CD4-positive, alpha-beta memory T cell (primary cell): ENCODE results near the gene SRRM5. TPM values are rescaled to one million over a fixed set of nuclear protein-coding genes. Genes with fewer than 3 reads are reported as not detected.

Experiments
- CTCF ChIA-PET: fragments of 350-600 bp; sonication (Branson Sonifier 250); formaldehyde crosslinking; loops from one replicate; lab custom pipeline; 2021; ENCODE audit warnings: inconsistent platforms; ENCODE audit not compliant: partially characterized antibody; lab: Charles Lee
- POLR2A ChIA-PET: fragments of 350-600 bp; sonication (Branson Sonifier 250); formaldehyde crosslinking; loops from one replicate; lab custom pipeline; 2021; ENCODE audit not compliant: partially characterized antibody; lab: Charles Lee
- DNase-seq, 5 donors: peaks; one replicate each; pipeline versions ENCODE4 v3.0.0 to v3.0.0-alpha.2; 2020 to 2022; ENCODE audit warnings: mixed read lengths in 1 of 5
- H3K27ac ChIP-seq: one replicate; pipeline ENCODE4 v1.7.0; 2013; ENCODE audit warnings: low read depth, low read length
- H3K27me3 ChIP-seq: 2 replicates; pipeline ENCODE4 v1.7.0; 2013; ENCODE audit warnings: mild to moderate bottlenecking, low read length, moderate library complexity; ENCODE audit not compliant: insufficient read depth
- H3K36me3 ChIP-seq: 2 replicates; pipeline ENCODE4 v1.7.0; 2013; ENCODE audit warnings: mild to moderate bottlenecking, low read length, moderate library complexity; ENCODE audit not compliant: insufficient read depth
- H3K4me1 ChIP-seq: 2 replicates; pipeline ENCODE4 v1.7.0; 2013; ENCODE audit warnings: mild to moderate bottlenecking, low read length, moderate library complexity; ENCODE audit not compliant: insufficient read depth
- H3K4me3 ChIP-seq, 2 donors: one replicate each; pipeline ENCODE4 v1.7.0; 2013; ENCODE audit warnings: low read length in 2 of 2, mild to moderate bottlenecking in 1 of 2
- H3K9me3 ChIP-seq, 2 donors: one replicate each; pipeline ENCODE4 v1.7.0; 2013; ENCODE audit warnings: low read length in 2 of 2, control low read depth in 1 of 2; ENCODE audit not compliant: control insufficient read depth in 1 of 2
- H3K27ac Mint-ChIP-seq, 7 donors: one replicate each; pipeline ENCODE4 v1.8.0; 2020 to 2021; ENCODE audit warnings: mixed read lengths in 7 of 7, mild to moderate bottlenecking in 6 of 7, inconsistent platforms in 3 of 7, moderate library complexity in 3 of 7
- H3K27me3 Mint-ChIP-seq, 2 donors: one replicate each; pipeline ENCODE4 v1.8.0; 2020 to 2021; ENCODE audit warnings: mixed read lengths in 2 of 2
- H3K36me3 Mint-ChIP-seq, 2 donors: one replicate each; pipeline ENCODE4 v1.8.0; 2020 to 2021; ENCODE audit warnings: mixed read lengths in 2 of 2, inconsistent platforms in 1 of 2, mild to moderate bottlenecking in 1 of 2
- H3K4me1 Mint-ChIP-seq, 4 donors: one replicate each; pipeline ENCODE4 v1.8.0; 2020 to 2021; ENCODE audit warnings: mixed read lengths in 4 of 4, mild to moderate bottlenecking in 1 of 4
- H3K4me3 Mint-ChIP-seq, 8 donors: one replicate each; pipeline ENCODE4 v1.8.0; 2020 to 2021; ENCODE audit warnings: mixed read lengths in 8 of 8, mild to moderate bottlenecking in 7 of 8, moderate library complexity in 6 of 8, inconsistent platforms in 3 of 8
- H3K9me3 Mint-ChIP-seq, 8 donors: one replicate each; pipeline ENCODE4 v1.8.0; 2020 to 2021; ENCODE audit warnings: mixed read lengths in 8 of 8, mild to moderate bottlenecking in 5 of 8, inconsistent platforms in 3 of 8, moderate library complexity in 1 of 8
- intact Hi-C: fragments of 100-400 bp; cut with micrococcal nuclease; formaldehyde crosslinking; loops from one replicate; pipeline ENCODE4 v1.15.1; 2023
- polyA plus RNA-seq, 2 donors: library from polyadenylated mRNA; unstranded; fragments of 300-500 nt; fragmentation: Illumina TruSeq; gene quantifications; one replicate each; pipeline ENCODE4 v1.2.3, GENCODE V29; 2021
- total RNA-seq, 2 experiments: library from RNA; stranded (reverse); gene quantifications; one replicate each; pipeline ENCODE4 v1.2.3, GENCODE V29; 2021

The SRRM5 gene
- total and polyA plus RNA-seq, 4 experiments from 2014 or later, result 0.10 to 0.99 (median 0.83) TPM; not detected in 1

DNA sequence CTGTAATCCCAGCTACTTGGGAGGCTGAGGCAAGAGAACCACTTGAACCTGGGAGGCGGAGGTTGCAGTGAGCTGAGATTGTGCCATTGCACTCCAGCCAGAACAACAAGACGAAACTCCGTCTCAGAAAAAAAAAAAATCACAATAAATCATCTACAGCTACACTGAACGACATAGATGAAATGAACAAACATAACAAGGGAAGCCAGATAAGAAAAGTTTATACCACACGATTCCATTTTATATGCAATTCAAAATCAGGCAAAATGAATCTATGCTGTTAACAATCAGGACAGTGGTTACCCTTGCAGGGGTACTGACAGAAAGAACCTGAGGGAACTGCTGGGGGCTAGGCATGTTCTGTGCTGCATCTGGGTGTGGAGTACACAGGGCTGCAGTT, 42.2 kb upstream of the SRRM5 start:
- POLR2A ChIA-PET, result interaction anchor here (1.9 kb wide), 1 partner anchor 25 kb away, joined by 5 read pairs; the partner anchor contains the start of gene IRGQ
- Histone ChIP-seq H3K4me1 (peaks cover 16% of the 10 kb centered on the region), H3K36me3 (no peaks in the 10 kb centered on the region), H3K4me3 (no peak overlapping the region), H3K9me3 (no peaks in the 10 kb centered on the region), H3K27ac (no peak overlapping the region), H3K27me3 (no peaks in the 10 kb centered on the region)
- intact Hi-C loops, result loop anchor here (10.0 kb wide), 1 partner anchor 215 kb away; the partner anchor contains the start of gene KCNN4
- Mint-ChIP-seq H3K4me3 (peak overlapping the region in 2 of 8 donors; percentile 24 to 54), H3K27me3 (no peaks in the 10 kb centered on the region), H3K4me1 (peaks cover 20 to 56% (median 34%) of the 10 kb centered on the region in 4 donors), H3K27ac (peak overlapping the region in 6 of 7 donors; percentile 6 to 79 (median 42)), H3K9me3 (peaks cover 0 to 2% (median 0%) of the 10 kb centered on the region in 8 donors), H3K36me3 (peaks cover 10 to 16% of the 10 kb centered on the region in 2 donors)
- CTCF ChIA-PET, result interaction anchor here (2.8 to 3.9 kb wide), 2 partner anchors 14 to 25 kb away, joined by 16 to 24 read pairs; partner anchors contain the start of genes IRGQ and ZNF576
- no peak for DNase-seq

DNA sequence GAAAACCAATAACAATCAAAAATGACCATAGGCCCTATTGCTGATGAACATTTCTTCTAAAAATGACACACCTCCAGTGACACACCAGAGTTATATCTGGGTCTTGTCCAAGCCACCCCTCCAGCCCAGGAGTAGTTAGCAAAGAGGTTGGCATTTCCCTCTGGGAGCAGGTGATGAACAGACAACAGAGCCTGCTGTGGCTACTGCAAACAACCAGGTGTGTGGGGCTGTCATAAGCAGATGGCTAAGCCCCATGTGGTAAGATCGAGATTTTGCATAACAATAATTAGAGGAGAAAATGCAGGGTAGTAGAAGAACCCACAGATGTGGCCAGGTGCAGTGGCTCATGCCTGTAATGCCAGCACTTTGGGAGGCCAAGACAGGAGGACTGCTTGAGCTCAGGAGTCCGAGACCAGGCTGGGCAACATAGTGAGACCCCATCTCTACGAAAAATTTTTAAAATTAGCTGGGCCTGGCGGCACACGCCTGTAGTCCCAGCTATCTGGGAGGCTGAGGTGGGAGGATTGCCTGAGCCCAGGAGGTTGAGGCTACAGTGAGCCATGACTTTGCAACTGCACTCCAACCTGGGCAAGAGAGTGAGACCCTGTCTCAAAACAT, 41.6 kb upstream of the SRRM5 start:
- H3K4me3 Mint-ChIP-seq, result no peak overlapping the region
- peaks cover 16% of the 10 kb centered on the region for H3K4me1 ChIP-seq
- H3K36me3 ChIP-seq, result no peaks in the 10 kb centered on the region
- no peak for DNase-seq
- peaks cover 21 to 56% (median 38%) of the 10 kb centered on the region in 4 donors for H3K4me1 Mint-ChIP-seq
- H3K27me3 ChIP-seq, result no peaks in the 10 kb centered on the region
- H3K9me3 Mint-ChIP-seq, result peaks cover 0 to 2% (median 0%) of the 10 kb centered on the region in 8 donors
- peaks cover 10 to 21% of the 10 kb centered on the region in 2 donors for H3K36me3 Mint-ChIP-seq
- POLR2A ChIA-PET, result interaction anchor here (1.9 kb wide), 1 partner anchor 25 kb away, joined by 5 read pairs; the partner anchor contains the start of gene IRGQ
- no peak overlapping the region for H3K27ac ChIP-seq
- H3K27me3 Mint-ChIP-seq, result no peaks in the 10 kb centered on the region
- no peaks in the 10 kb centered on the region for H3K9me3 ChIP-seq
- intact Hi-C loops, result no loop called here
- peak overlapping the region in 6 of 7 donors; percentile 6 to 83 (median 53) for H3K27ac Mint-ChIP-seq
- no peak overlapping the region for H3K4me3 ChIP-seq
- CTCF ChIA-PET, result interaction anchor here (2.8 to 3.9 kb wide), 2 partner anchors 15 to 25 kb away, joined by 16 to 24 read pairs; partner anchors contain the start of genes IRGQ and ZNF576

DNA sequence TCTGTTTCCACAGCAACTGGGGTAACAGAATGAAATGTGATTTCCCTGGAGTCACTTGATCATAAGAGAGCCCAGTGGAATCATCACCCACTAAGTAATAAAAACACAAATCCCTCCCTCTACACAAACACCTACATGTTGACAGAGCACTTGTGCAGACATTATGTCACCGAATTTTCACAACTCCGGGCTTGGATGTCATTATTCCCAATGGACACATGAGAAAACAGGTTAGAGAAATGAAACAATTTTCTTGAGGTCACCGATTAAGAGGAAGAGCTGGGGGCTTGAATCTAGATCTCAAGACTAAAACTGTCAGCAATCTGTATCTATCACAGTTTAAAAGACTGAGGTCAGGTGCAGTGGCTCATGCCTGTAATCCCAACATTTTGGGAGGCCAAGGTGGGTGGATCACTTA, 39.7 kb upstream of the SRRM5 start:
- Mint-ChIP-seq H3K9me3 (no peaks in the 10 kb centered on the region), H3K36me3 (peaks cover 10 to 22% of the 10 kb centered on the region in 2 donors), H3K4me1 (peaks cover 19 to 64% (median 38%) of the 10 kb centered on the region in 4 donors), H3K4me3 (peak overlapping the region in 1 of 8 donors; percentile 3), H3K27me3 (no peaks in the 10 kb centered on the region), H3K27ac (peak overlapping the region; percentile 3 to 86 (median 66))
- Histone ChIP-seq H3K9me3 (no peaks in the 10 kb centered on the region), H3K4me1 (peaks cover 23% of the 10 kb centered on the region), H3K36me3 (no peaks in the 10 kb centered on the region), H3K4me3 (no peak overlapping the region), H3K27ac (no peak overlapping the region), H3K27me3 (no peaks in the 10 kb centered on the region)
- CTCF ChIA-PET, result interaction anchor here (1.2 to 3.9 kb wide), 2 partner anchors 17 to 36 kb away, joined by 6 to 24 read pairs; no protein-coding TSS in a partner anchor
- POLR2A ChIA-PET, result no interaction called here
- DNase-seq, result no peak
- intact Hi-C loops, result no loop called here

DNA sequence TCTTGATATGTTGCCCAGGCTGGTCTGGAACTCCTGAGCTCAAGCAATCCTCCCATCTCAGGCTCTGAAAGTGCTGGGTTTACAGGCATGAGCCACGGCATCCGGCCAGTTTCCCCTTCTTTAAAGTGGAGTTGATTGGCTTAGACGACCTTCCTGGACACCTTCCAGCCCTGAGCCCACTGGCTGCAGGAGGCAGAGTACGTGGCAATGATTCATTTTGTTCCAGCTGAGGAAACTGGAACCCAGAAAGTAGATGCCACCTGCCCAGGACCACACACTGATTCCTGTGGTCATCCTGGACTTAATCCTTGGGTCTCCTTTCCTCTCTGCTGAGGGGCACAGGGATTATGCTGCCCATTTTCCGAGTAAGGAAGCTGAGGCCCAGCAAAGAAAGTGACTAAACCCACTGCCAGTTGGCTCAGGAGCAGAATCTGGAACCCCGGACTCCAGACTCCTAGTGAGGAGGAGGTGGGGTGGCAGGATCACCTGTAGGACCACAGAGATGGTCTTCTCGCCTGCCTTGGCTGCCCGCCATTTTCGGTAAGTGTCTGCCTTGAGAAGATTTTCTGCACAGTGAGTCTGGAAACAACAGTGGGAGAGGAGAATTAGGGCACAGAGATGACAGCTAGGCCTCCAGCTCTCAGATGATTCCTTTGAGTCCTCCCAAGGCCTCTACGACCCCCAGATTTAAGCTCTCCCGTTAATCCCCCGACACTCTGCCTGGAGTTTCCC, 37.3 kb upstream of the SRRM5 start:
- Histone ChIP-seq H3K27me3 (no peaks in the 10 kb centered on the region), H3K4me1 (peaks cover 23% of the 10 kb centered on the region), H3K27ac (peak overlapping the region; percentile 99), H3K36me3 (no peaks in the 10 kb centered on the region), H3K4me3 (peak overlapping the region; percentile 79 to 100), H3K9me3 (no peaks in the 10 kb centered on the region)
- Mint-ChIP-seq H3K4me3 (peak overlapping the region; percentile 93 to 99 (median 96)), H3K27me3 (peaks cover 0 to 2% of the 10 kb centered on the region in 2 donors), H3K9me3 (no peaks in the 10 kb centered on the region), H3K4me1 (peaks cover 19 to 74% (median 40%) of the 10 kb centered on the region in 4 donors), H3K36me3 (peaks cover 10 to 22% of the 10 kb centered on the region in 2 donors), H3K27ac (peak overlapping the region; percentile 98 to 99 (median 99))
- intact Hi-C loops, result loop anchor here (1.0 to 5.0 kb wide), 5 partner anchors 12 to 70 kb away; partner anchors contain the start of genes IRGQ, PHLDB3, ZNF428 and ZNF575
- DNase-seq, result peak in 1 of 5 donors; percentile 6
- ChIA-PET POLR2A (interaction anchor here (0.7 to 4.1 kb wide), 11 partner anchors 10 to 180 kb away, joined by 3 to 49 read pairs (median 7); partner anchors contain the start of genes ETHE1, IRGQ, SMG9 and ZNF575), CTCF (interaction anchor here (0.7 to 3.3 kb wide), 12 partner anchors 10 to 142 kb away, joined by 3 to 48 read pairs (median 5); partner anchors contain the start of genes IRGQ, ZNF575 and ZNF576)

DNA sequence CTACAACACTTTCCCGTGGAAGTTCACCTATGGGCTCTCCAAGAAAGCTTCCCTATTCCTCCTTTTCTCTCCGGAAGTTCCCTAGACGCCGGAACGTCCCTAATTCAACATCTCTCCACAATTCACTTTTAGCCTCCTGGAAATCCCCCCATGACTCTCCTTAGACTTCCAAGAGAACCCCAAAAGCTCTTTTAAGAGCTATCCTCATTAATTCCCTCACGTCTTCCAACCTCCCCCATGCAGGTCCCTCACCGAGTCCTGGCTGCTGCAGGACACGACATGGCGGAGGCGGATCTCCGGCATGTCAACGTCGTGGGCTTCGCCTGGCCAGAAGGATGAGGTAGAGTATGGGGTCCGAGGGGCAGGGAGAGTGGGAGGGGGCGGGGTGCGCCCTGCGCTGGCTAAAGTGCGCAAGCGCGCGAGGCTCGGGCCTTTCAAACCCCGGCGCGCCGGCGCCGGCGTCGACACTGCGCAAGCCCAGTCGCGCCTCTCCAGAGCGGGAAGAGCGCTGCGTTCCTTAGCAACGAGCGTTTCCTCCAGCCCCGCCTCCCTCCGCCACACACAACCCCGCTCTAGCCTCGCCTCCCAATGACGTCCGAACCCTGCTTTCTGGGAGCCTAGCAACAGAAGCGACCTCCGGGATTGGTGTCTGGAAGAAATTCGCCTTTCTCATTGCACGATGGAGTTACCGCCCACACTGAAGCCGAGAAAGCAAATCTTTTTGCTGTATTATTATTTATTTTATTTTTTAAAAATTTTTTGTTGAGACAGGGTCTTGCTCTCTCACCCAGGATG, 36.5 kb upstream of the SRRM5 start, which contains the start of the genes PINLYP and XRCC1:
TSS of gene PINLYP (plus strand) at position 646 of the 795 bp plus-strand sequence. CDS start 1,391 bp downstream, outside the sequence.
TSS of gene XRCC1 (minus strand) at position 372 of the 795 bp plus-strand sequence. CDS start at position 303, 69 bp downstream.
- no peaks in the 10 kb centered on the region for H3K9me3 ChIP-seq
- Mint-ChIP-seq H3K27ac (peak within 1 kb of the TSS; percentile 98 to 99 (median 99)), H3K4me1 (peaks cover 15 to 74% (median 38%) of the 10 kb centered on the region in 4 donors), H3K9me3 (no peaks in the 10 kb centered on the region), H3K36me3 (peaks cover 5 to 18% of the 10 kb centered on the region in 2 donors), H3K27me3 (peaks cover 0 to 2% of the 10 kb centered on the region in 2 donors), H3K4me3 (peak within 1 kb of the TSS; percentile 93 to 99 (median 96))
- peak; percentile 95 to 99 (median 98) for DNase-seq
- no peaks in the 10 kb centered on the region for H3K27me3 ChIP-seq
- H3K36me3 ChIP-seq, result no peaks in the 10 kb centered on the region
- POLR2A ChIA-PET, result interaction anchor here (0.7 to 4.1 kb wide), 11 partner anchors 10 to 179 kb away, joined by 3 to 49 read pairs (median 7); partner anchors contain the start of genes ETHE1, IRGQ, SMG9 and ZNF575
- H3K4me1 ChIP-seq, result peaks cover 23% of the 10 kb centered on the region
- H3K27ac ChIP-seq, result peak within 1 kb of the TSS; percentile 99
- peak within 1 kb of the TSS; percentile 79 to 100 for H3K4me3 ChIP-seq
- intact Hi-C loops, result loop anchor here (1.0 to 5.0 kb wide), 5 partner anchors 13 to 71 kb away; partner anchors contain the start of genes IRGQ, PHLDB3, ZNF428 and ZNF575
- CTCF ChIA-PET, result interaction anchor here (0.7 to 3.3 kb wide), 9 partner anchors 10 to 143 kb away, joined by 3 to 48 read pairs (median 5); partner anchors contain the start of genes IRGQ, ZNF575 and ZNF576
